Esophagus muscularis mucosa (tissue), 4 donors: Measurements from ENCODE around the gene FAM120AOS. TPM values are rescaled to one million over a fixed set of nuclear protein-coding genes. Genes with fewer than 3 reads are reported as not detected.

Experiments
- DNase-seq: peaks from one replicate; pipeline ENCODE4 v3.0.0-alpha.2; 2017; ENCODE audit errors: extremely low spot score
- H3K27ac ChIP-seq, 4 donors: fragments of 200-600 bp; sonication (generic); replicated peaks in 1 of 4; 1 replicate in 3 of 4; 2 replicates in 1 of 4; pipeline ENCODE4 v1.5.1; 2016 to 2019; ENCODE audit warnings: mild to moderate bottlenecking in 1 of 4
- H3K27me3 ChIP-seq, 4 donors: fragments of 200-600 bp; sonication (generic); one replicate each; pipeline versions ENCODE4 v1.5.1 to v1.6.0; 2016 to 2019
- H3K36me3 ChIP-seq, 4 donors: fragments of 200-600 bp; sonication (generic); one replicate each; pipeline ENCODE4 v1.5.1; 2016 to 2019
- H3K4me1 ChIP-seq, 4 donors: fragments of 200-600 bp; sonication (generic); one replicate each; pipeline ENCODE4 v1.5.1; 2016 to 2019
- H3K4me3 ChIP-seq, 4 donors: fragments of 200-600 bp; sonication (generic); 1 replicate in 2 of 4; 2 replicates in 2 of 4; pipeline ENCODE4 v1.5.1; 2016 to 2019; ENCODE audit warnings: mild to moderate bottlenecking in 4 of 4, moderate library complexity in 1 of 4
- H3K9me3 ChIP-seq, 4 donors: fragments of 200-600 bp; sonication (generic); 1 replicate in 3 of 4; 2 replicates in 1 of 4; pipeline ENCODE4 v1.5.1; 2016 to 2019
- EP300 ChIP-seq: sonication (generic); formaldehyde crosslinking; IDR thresholded peaks from one replicate; pipeline ENCODE4 v1.6.1; 2017; ENCODE audit warnings: antibody characterized with exemption
- POLR2A ChIP-seq: fragments of 450-650 bp; IDR thresholded peaks from one replicate; pipeline ENCODE4 v1.6.1; 2017; ENCODE audit warnings: antibody characterized with exemption, moderate library complexity, mild to moderate bottlenecking, low read depth
- POLR2AphosphoS5 ChIP-seq, 2 donors: sonication (generic); formaldehyde crosslinking; IDR thresholded peaks; one replicate each; pipeline ENCODE4 v1.6.1; 2017; ENCODE audit warnings: antibody characterized with exemption in 2 of 2
- WGBS: methylation state at CpG from one replicate; pipeline ENCODE4 v1.1.5; 2018; 5-methylcytosine and 5-hydroxymethylcytosine counted together
- intact Hi-C: fragments of 100-400 bp; cut with DNase I; formaldehyde crosslinking; loops from one replicate; pipeline ENCODE4 v1.15.1; 2023
- total RNA-seq, 4 donors: library from RNA; depleted of rRNA; stranded (reverse); fragments of >200 nt; gene quantifications; one replicate each; pipeline versions ENCODE4 v1.1.0 to v1.2.1, GENCODE V29; 2016
- TF ChIP-seq, protein P1 (sequence below), 3 experiments: fragments of 200-600 bp in 2 of 3; fragments of 450-650 bp in 1 of 3; sonication (generic) in 2 of 3; IDR thresholded peaks; one replicate each; pipeline ENCODE4 v1.5.1; 2017 to 2019; ENCODE audit warnings: antibody characterized with exemption in 3 of 3, mild to moderate bottlenecking in 2 of 3, moderate library complexity in 1 of 3

Gene FAM120AOS
- total RNA-seq, 4 donors from 2014 or later, result 51.7 to 63.6 (median 55.3) TPM

DNA sequence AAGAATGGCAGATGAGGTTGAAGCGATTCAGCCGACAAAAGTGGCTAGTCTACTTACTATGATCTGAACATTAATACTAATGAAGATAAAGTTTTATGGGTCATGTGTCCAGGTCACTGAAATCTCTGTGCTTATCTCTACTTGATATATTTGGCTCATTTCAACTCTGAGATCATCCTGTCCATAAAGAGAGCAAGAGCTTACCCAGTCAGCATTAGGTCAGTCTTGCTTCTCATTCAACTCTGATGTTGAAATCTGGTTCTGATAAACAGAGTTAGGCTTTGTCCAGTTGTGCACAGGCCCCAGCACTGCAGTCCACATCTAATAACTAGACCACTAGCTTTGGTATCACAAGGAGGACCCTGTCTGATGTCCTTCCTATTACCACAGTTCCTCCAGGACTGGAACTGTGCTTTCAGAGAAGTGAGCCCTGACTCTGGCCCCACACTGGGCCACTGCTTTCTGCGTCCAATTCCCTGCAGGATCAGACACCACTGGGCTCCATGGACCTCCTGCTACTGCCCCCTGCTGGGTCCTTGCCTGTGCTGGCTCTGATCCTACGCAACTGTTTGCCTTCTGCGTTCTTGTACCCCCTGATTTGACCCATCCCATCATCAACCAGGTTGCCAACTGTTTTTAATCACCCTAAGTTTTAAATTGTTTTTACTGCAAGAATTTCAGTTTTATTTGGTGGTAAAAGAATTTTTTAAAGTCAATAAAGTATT is 25.6 kb downstream of the FAM120AOS start:
- no peak for DNase-seq
- 91% methylated on average over 5 of the region's 5 CpGs for WGBS
- Histone ChIP-seq H3K27me3 (no peaks in the 10 kb centered on the region), H3K4me1 (peaks cover 0 to 8% (median 5%) of the 10 kb centered on the region in 4 donors), H3K9me3 (no peaks in the 10 kb centered on the region), H3K4me3 (no peak overlapping the region), H3K36me3 (no peaks in the 10 kb centered on the region), H3K27ac (no peak overlapping the region)
- TF ChIP-seq POLR2A (no peak), POLR2AphosphoS5 (IDR thresholded peaks at IDR 0.05) (no peak)
- TF ChIP-seq, protein P1, sequence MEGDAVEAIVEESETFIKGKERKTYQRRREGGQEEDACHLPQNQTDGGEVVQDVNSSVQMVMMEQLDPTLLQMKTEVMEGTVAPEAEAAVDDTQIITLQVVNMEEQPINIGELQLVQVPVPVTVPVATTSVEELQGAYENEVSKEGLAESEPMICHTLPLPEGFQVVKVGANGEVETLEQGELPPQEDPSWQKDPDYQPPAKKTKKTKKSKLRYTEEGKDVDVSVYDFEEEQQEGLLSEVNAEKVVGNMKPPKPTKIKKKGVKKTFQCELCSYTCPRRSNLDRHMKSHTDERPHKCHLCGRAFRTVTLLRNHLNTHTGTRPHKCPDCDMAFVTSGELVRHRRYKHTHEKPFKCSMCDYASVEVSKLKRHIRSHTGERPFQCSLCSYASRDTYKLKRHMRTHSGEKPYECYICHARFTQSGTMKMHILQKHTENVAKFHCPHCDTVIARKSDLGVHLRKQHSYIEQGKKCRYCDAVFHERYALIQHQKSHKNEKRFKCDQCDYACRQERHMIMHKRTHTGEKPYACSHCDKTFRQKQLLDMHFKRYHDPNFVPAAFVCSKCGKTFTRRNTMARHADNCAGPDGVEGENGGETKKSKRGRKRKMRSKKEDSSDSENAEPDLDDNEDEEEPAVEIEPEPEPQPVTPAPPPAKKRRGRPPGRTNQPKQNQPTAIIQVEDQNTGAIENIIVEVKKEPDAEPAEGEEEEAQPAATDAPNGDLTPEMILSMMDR (IDR thresholded peaks at IDR 0.05), result no peak
- intact Hi-C loops, result loop anchor here (5.0 kb wide), 1 partner anchor 549 kb away; no protein-coding TSS in a partner anchor

DNA sequence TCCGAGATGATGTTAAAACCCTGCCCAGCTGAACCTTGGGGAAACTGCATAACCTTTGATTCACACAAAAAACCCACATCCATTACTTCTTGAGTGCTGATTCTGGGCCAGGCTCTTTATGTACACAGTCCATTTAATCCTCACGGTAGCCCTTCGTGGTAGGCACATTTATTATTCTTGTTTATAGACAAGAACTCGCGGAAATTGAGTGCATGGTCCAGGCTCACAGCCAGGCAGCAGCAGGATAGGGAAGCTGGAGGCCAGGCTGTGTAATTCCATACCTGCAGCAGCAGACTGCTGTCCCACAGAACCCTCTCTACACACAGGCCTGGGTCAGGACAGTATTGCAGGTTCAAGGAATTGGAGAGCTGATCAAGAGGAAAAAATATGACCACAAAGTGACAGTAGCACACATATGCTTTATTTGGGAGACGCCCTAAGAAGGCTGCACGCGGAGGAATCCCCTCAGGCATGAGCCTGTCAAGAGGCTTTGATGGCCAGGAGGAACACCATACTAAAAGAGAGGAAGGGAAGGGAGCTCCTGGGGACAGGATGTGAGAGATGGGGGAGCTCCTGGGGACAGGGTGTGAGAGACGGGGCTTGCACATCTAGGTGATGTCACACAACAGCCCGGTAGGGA is 30.3 kb downstream of the FAM120AOS start:
- H3K36me3 ChIP-seq, result no peaks in the 10 kb centered on the region
- WGBS, result 55% methylated on average over 10 of the region's 10 CpGs
- intact Hi-C loops, result no loop called here
- H3K27me3 ChIP-seq, result no peaks in the 10 kb centered on the region
- H3K4me1 ChIP-seq, result peaks cover 0 to 13% (median 5%) of the 10 kb centered on the region in 4 donors
- TF ChIP-seq, protein P1 (IDR thresholded peaks at IDR 0.05), result no peak
- TF ChIP-seq EP300, result no peak
- DNase-seq, result no peak
- no peak overlapping the region for H3K4me3 ChIP-seq
- H3K27ac ChIP-seq, result no peak overlapping the region
- peaks cover 0 to 15% (median 5%) of the 10 kb centered on the region in 4 donors for H3K9me3 ChIP-seq

DNA sequence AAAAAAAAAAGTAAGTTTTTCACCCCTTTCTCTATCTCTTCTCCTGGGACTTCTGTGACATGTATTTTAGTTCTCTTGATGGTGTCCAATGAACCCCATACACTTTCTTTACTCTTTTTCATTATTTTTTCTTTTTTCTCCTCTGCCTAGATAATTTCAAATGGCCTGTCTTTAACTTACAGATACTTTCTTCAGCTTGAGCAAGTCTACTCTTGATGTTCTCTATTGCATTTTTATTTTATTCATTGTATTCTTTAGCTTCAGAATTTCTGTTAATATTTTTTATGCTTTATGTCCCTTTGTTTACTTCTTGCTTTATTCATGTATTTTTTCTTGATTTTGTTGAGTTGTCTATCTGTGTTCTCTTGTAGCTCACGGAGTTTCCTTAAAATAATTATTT is 34.4 kb downstream of the FAM120AOS start:
- Histone ChIP-seq H3K4me3 (no peak overlapping the region), H3K36me3 (no peaks in the 10 kb centered on the region), H3K4me1 (peaks cover 0 to 13% (median 5%) of the 10 kb centered on the region in 4 donors), H3K27ac (no peak overlapping the region), H3K27me3 (no peaks in the 10 kb centered on the region), H3K9me3 (peaks cover 0 to 24% (median 11%) of the 10 kb centered on the region in 4 donors)
- WGBS, result 92% methylated on average over 1 of the region's 1 CpG
- TF ChIP-seq POLR2AphosphoS5 (IDR thresholded peaks at IDR 0.05), result no peak
- TF ChIP-seq POLR2A, result no peak
- no peak for TF ChIP-seq EP300
- TF ChIP-seq, protein P1 (IDR thresholded peaks at IDR 0.05), result no peak
- DNase-seq, result no peak
- intact Hi-C loops, result no loop called here

DNA sequence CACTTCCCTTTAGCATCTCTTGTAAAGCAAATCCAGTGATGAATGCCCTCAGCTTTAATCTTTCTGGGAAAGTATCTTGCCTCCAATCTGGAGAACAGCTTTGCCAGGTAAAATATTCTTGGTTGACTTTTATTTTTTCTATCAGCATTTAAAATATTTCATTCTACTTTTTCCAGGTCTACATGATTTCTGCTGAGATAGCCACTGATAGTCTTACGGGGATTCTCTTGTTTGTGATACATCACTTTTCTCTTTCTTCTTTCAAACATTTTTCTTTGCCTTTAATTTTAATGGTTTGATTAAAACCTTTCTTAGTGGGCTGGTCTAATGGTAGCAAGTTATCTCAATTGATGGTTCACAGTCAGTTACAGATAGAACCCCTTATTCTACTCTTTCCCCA is 35.8 kb downstream of the FAM120AOS start:
- Histone ChIP-seq H3K9me3 (peaks cover 0 to 24% (median 11%) of the 10 kb centered on the region in 4 donors), H3K36me3 (no peaks in the 10 kb centered on the region), H3K27ac (no peak overlapping the region), H3K4me1 (peaks cover 0 to 2% (median 0%) of the 10 kb centered on the region in 4 donors), H3K4me3 (no peak overlapping the region), H3K27me3 (no peaks in the 10 kb centered on the region)
- intact Hi-C loops, result no loop called here
- WGBS, result 90% methylated on average over 1 of the region's 1 CpG
- no peak for DNase-seq
- TF ChIP-seq POLR2A, result no peak
- no peak for TF ChIP-seq EP300

DNA sequence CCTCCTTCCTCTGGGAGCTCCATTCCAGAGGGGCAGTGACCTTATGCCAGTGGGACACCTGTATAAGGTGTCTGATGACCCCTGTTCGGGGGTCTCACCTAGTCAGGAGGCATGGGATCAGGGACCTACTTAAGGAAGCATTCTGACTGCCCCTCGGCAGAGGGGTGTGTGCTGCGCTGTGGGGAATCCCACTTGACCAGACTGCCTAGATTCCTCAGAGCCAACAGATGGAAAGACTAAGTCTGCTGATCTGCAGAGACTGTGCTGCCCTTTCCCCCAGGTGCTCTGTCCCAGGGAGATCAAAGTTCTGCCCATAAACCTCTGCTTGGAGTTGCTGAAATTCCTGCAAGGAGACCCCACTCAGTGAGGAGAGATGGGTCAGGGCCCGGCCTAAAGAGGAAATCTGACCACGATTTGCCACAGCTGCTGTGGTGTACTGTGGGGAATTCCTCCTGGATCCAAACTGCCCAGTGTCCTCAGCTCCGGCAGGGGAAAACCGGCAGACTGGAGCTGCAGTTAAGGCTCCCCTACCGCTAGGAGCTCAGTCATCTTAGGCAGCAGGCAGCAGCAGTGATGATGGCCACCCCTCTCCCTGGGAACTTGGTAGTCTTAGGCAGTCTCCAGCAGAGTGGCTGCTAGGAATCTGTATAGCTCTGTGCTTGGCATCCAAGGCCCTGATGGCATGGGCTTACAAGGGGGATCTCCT is 36.7 kb downstream of the FAM120AOS start:
- H3K36me3 ChIP-seq, result no peaks in the 10 kb centered on the region
- TF ChIP-seq EP300, result no peak
- no peak for TF ChIP-seq POLR2AphosphoS5 (IDR thresholded peaks at IDR 0.05)
- TF ChIP-seq, protein P1 (IDR thresholded peaks at IDR 0.05), result no peak
- no peak for TF ChIP-seq POLR2A
- no peak for DNase-seq
- no peak overlapping the region for H3K4me3 ChIP-seq
- H3K27ac ChIP-seq, result no peak overlapping the region
- intact Hi-C loops, result no loop called here
- no peaks in the 10 kb centered on the region for H3K4me1 ChIP-seq
- H3K27me3 ChIP-seq, result no peaks in the 10 kb centered on the region
- 87% methylated on average over 5 of the region's 8 CpGs for WGBS
- H3K9me3 ChIP-seq, result peaks cover 0 to 24% (median 11%) of the 10 kb centered on the region in 4 donors
